B cell (primary cell): ENCODE data around the gene PRR18. TPM values are rescaled to one million over a fixed set of nuclear protein-coding genes. Genes with fewer than 3 reads are reported as not detected.
A peak's percentile ranks its signal among the peaks of the same experiment; 100 is the strongest.

Experiments
- ATAC-seq: fragments of 200-7000 bp; cut with Tn5 transposase; one replicate; pipeline ENCODE4 v1.10.0; 2021; ENCODE audit warnings: low read depth, mild to moderate bottlenecking, moderate number of reproducible peaks, moderate library complexity
- CTCF ChIA-PET: fragments of 350-600 bp; sonication (Branson Sonifier 250); formaldehyde crosslinking; loops from one replicate; lab custom pipeline; 2021; ENCODE audit warnings: antibody characterized with exemption, inconsistent platforms; lab: Charles Lee
- POLR2A ChIA-PET: fragments of 350-600 bp; sonication (Branson Sonifier 250); formaldehyde crosslinking; loops from one replicate; lab custom pipeline; 2021; ENCODE audit warnings: antibody characterized with exemption; lab: Charles Lee
- DNase-seq: peaks from one replicate; pipeline ENCODE4 v3.0.0; 2013
- H2AFZ ChIP-seq: 2 replicates; pipeline ENCODE4 v1.6.1; 2012; ENCODE audit warnings: mild to moderate bottlenecking, low read depth, low read length; ENCODE audit not compliant: insufficient read depth, poor library complexity, severe bottlenecking
- H3K27ac ChIP-seq, 2 donors: 1 replicate in 1 of 2; 2 replicates in 1 of 2; pipeline ENCODE4 v1.5.1; 2012 to 2013; ENCODE audit warnings: low read length in 2 of 2, mild to moderate bottlenecking in 2 of 2, moderate library complexity in 1 of 2
- H3K27me3 ChIP-seq, 4 experiments: fragments of 200-600 bp in 1 of 4; sonication (generic) in 1 of 4; replicated peaks in 1 of 4; 1 replicate in 2 of 4; 2 replicates in 2 of 4; pipeline versions ENCODE4 v1.6.1 to v1.7.0; 2013 to 2016; ENCODE audit warnings: low read length in 3 of 4, mild to moderate bottlenecking in 2 of 4, mixed read lengths in 1 of 4, moderate library complexity in 1 of 4; ENCODE audit not compliant: insufficient read depth in 4 of 4, control insufficient read depth in 3 of 4; ENCODE audit errors: control extremely low read depth in 1 of 4
- H3K36me3 ChIP-seq, 2 experiments: replicated peaks in 1 of 2; 1 replicate in 1 of 2; 2 replicates in 1 of 2; pipeline versions ENCODE4 v1.6.1 to v1.7.1; 2013; ENCODE audit warnings: low read length in 1 of 2; ENCODE audit not compliant: insufficient read depth in 2 of 2, control insufficient read depth in 1 of 2; ENCODE audit errors: control extremely low read depth in 1 of 2, extremely low read depth in 1 of 2
- H3K4me1 ChIP-seq, 2 donors: fragments of 200-600 bp in 1 of 2; sonication (generic) in 1 of 2; 1 replicate in 1 of 2; 2 replicates in 1 of 2; pipeline versions ENCODE4 v1.5.1 to v1.6.1; 2013 to 2017; ENCODE audit warnings: low read length in 2 of 2; ENCODE audit not compliant: control insufficient read depth in 2 of 2, insufficient read depth in 2 of 2
- H3K4me2 ChIP-seq: replicated peaks from 2 replicates; pipeline ENCODE3; 2012; ENCODE audit warnings: mild to moderate bottlenecking, low read depth, low read length; ENCODE audit not compliant: poor library complexity, severe bottlenecking
- H3K4me3 ChIP-seq, 5 experiments: fragments of 200-600 bp in 1 of 5; sonication (generic) in 1 of 5; 1 replicate in 3 of 5; 2 replicates in 2 of 5; pipeline versions ENCODE4 v1.5.1 to v1.7.0; 2011 to 2016; ENCODE audit warnings: low read length in 4 of 5, mild to moderate bottlenecking in 4 of 5, low read depth in 2 of 5, control low read depth in 1 of 5, moderate library complexity in 1 of 5; ENCODE audit not compliant: insufficient read depth in 1 of 5; ENCODE audit errors: control extremely low read depth in 1 of 5, extremely low read depth in 1 of 5
- H3K79me2 ChIP-seq: fragments of 200-600 bp; sonication (generic); one replicate; pipeline ENCODE4 v1.6.0; 2016; ENCODE audit warnings: low read length; ENCODE audit not compliant: control insufficient read depth, insufficient read depth
- H3K9ac ChIP-seq: fragments of 200-600 bp; sonication (generic); 2 replicates; pipeline ENCODE4 v1.6.1; 2017; ENCODE audit warnings: mild to moderate bottlenecking, low read length, moderate library complexity
- H3K9me3 ChIP-seq, 3 donors: one replicate each; pipeline versions ENCODE4 v1.6.1 to v1.7.1; 2013; ENCODE audit warnings: low read length in 2 of 3; ENCODE audit not compliant: control insufficient read depth in 2 of 3, insufficient read depth in 1 of 3; ENCODE audit errors: control extremely low read depth in 1 of 3
- H4K20me1 ChIP-seq: 2 replicates; pipeline ENCODE4 v1.6.0; 2012; ENCODE audit warnings: mild to moderate bottlenecking, low read length; ENCODE audit not compliant: insufficient read depth, control insufficient read depth, poor library complexity, severe bottlenecking
- H3K27ac Mint-ChIP-seq: one replicate; pipeline ENCODE4 v1.8.0; 2021; ENCODE audit warnings: mixed read lengths
- H3K27me3 Mint-ChIP-seq: one replicate; pipeline ENCODE4 v1.8.0; 2021; ENCODE audit warnings: mixed read lengths
- H3K4me1 Mint-ChIP-seq: one replicate; pipeline ENCODE4 v1.8.0; 2021; ENCODE audit warnings: mixed read lengths
- H3K4me3 Mint-ChIP-seq: one replicate; pipeline ENCODE4 v1.8.0; 2021; ENCODE audit warnings: mixed read lengths
- H3K9me3 Mint-ChIP-seq: one replicate; pipeline ENCODE4 v1.8.0; 2022; ENCODE audit warnings: mixed read lengths; ENCODE audit not compliant: insufficient read depth
- CTCF ChIP-seq: fragments of 200-600 bp; IDR thresholded peaks from one replicate; pipeline ENCODE4 v1.8.0; 2022; ENCODE audit warnings: antibody characterized with exemption, mild to moderate bottlenecking
- EZH2 ChIP-seq: IDR thresholded peaks from 2 replicates; pipeline ENCODE4 v1.6.1; 2012; ENCODE audit warnings: borderline replicate concordance, low read depth, mild to moderate bottlenecking, moderate library complexity, low read length; ENCODE audit not compliant: insufficient read depth, poor library complexity, severe bottlenecking
- WGBS: methylation state at CpG from one replicate; pipeline ENCODE4 v1.1.5; 2013; ENCODE audit warnings: missing lambda C conversion rate; ENCODE audit not compliant: insufficient coverage; 5-methylcytosine and 5-hydroxymethylcytosine counted together
- intact Hi-C: fragments of 100-400 bp; cut with micrococcal nuclease; formaldehyde crosslinking; loops from one replicate; pipeline ENCODE4 v1.10.0; 2022
- polyA plus RNA-seq: library from polyadenylated mRNA; depleted of rRNA; stranded (reverse); fragments of >200 nt; gene quantifications from 2 replicates; pipeline ENCODE4 v1.2.3, GENCODE V29; 2012
- total RNA-seq, 2 donors: library from RNA; stranded (reverse); fragments of 120-200 nt in 1 of 2; gene quantifications; 1 replicate in 1 of 2; 2 replicates in 1 of 2; pipeline versions ENCODE4 v1.2.3 to v1.2.4, GENCODE V29; 2013 to 2022

Gene PRR18
- total and polyA plus RNA-seq, 2 donors (not counting 1 experiment from before 2014, with no cell fraction given): not detected

- H3K36me3 ChIP-seq: no peaks in the 10 kb centered on the region
- peaks cover 13% of the 10 kb centered on the region for H3K27me3 Mint-ChIP-seq
- ChIA-PET POLR2A (interaction anchor here (0.8 kb wide), 1 partner anchor 69 kb away, joined by 3 read pairs; no protein-coding TSS in a partner anchor), CTCF (interaction anchor here (0.7 kb wide), 1 partner anchor 24 kb away, joined by 3 read pairs; no protein-coding TSS in a partner anchor)
- H3K27ac Mint-ChIP-seq: no peak overlapping the region
- no peak overlapping the region for H3K4me3 ChIP-seq
- peaks cover 21% of the 10 kb centered on the region for H3K4me1 Mint-ChIP-seq
- no peaks in the 10 kb centered on the region for H3K9me3 Mint-ChIP-seq
- H3K79me2 ChIP-seq: no peaks in the 10 kb centered on the region
- peaks cover 0 to 10% (median 0%) of the 10 kb centered on the region in 3 donors for H3K9me3 ChIP-seq
- DNase-seq (no peak), ATAC-seq (no peak)
- no peak for TF ChIP-seq CTCF
- TF ChIP-seq EZH2: no peak
- H3K27ac ChIP-seq: no peak overlapping the region
- intact Hi-C loops: no loop called here
- 95% methylated on average over 9 of the region's 14 CpGs for WGBS
- H3K27me3 ChIP-seq: no peaks in the 10 kb centered on the region
- H3K4me2 ChIP-seq: no peak overlapping the region
- H2AFZ ChIP-seq: no peak overlapping the region
- H3K9ac ChIP-seq: no peak overlapping the region
- no peak overlapping the region for H3K4me3 Mint-ChIP-seq
- H4K20me1 ChIP-seq: no peaks in the 10 kb centered on the region
- H3K4me1 ChIP-seq: peaks cover 19 to 23% of the 10 kb centered on the region in 2 donors
These were observed 18.8 kb downstream of the PRR18 start for GRCh38 chr6:166289207-166290060.

- Histone ChIP-seq H3K36me3 (no peaks in the 10 kb centered on the region), H3K79me2 (no peaks in the 10 kb centered on the region), H3K4me2 (peak overlapping the region; percentile 70), H3K9ac (peak overlapping the region; percentile 42), H4K20me1 (no peaks in the 10 kb centered on the region), H3K9me3 (peaks cover 0 to 10% (median 0%) of the 10 kb centered on the region in 3 donors), H3K27me3 (no peaks in the 10 kb centered on the region), H3K4me1 (peaks cover 19 to 21% of the 10 kb centered on the region in 2 donors), H3K27ac (peak overlapping the region; percentile 65 to 66), H3K4me3 (peak overlapping the region in 3 of 5 experiments; percentile 7 to 27 (median 20)), H2AFZ (peak overlapping the region; percentile 44)
- peak; percentile 77 for DNase-seq
- WGBS: 0% methylated on average over 1 of the region's 8 CpGs
- Mint-ChIP-seq H3K4me1 (peaks cover 19% of the 10 kb centered on the region), H3K9me3 (no peaks in the 10 kb centered on the region), H3K27me3 (peaks cover 10% of the 10 kb centered on the region), H3K4me3 (peak overlapping the region; percentile 87), H3K27ac (peak overlapping the region; percentile 93)
- peak; percentile 89 for ATAC-seq
- CTCF ChIA-PET: interaction anchor here (1.0 to 1.4 kb wide), 3 partner anchors 11 to 112 kb away, joined by 3 read pairs; no protein-coding TSS in a partner anchor
- intact Hi-C loops: loop anchor here (2.0 kb wide), 1 partner anchor 56 kb away; the partner anchor contains the start of gene SFT2D1
- TF ChIP-seq CTCF (no peak), EZH2 (no peak)
- POLR2A ChIA-PET: no interaction called here
These were observed 21.3 kb downstream of the PRR18 start for GRCh38 chr6:166286839-166287271.
